22Rv1 (cell line): ENCODE measurements around the gene FAM124A.

Experiments
- CTCF ChIP-seq: fragments of 450-650 bp; IDR thresholded peaks from 2 replicates; pipeline ENCODE4 v1.5.1; 2017; ENCODE audit warnings: mild to moderate bottlenecking
- ZFX ChIP-seq: fragments of 450-650 bp; IDR thresholded peaks from 2 replicates; pipeline ENCODE4 v1.6.1; 2017; ENCODE audit warnings: antibody characterized with exemption, borderline replicate concordance

DNA sequence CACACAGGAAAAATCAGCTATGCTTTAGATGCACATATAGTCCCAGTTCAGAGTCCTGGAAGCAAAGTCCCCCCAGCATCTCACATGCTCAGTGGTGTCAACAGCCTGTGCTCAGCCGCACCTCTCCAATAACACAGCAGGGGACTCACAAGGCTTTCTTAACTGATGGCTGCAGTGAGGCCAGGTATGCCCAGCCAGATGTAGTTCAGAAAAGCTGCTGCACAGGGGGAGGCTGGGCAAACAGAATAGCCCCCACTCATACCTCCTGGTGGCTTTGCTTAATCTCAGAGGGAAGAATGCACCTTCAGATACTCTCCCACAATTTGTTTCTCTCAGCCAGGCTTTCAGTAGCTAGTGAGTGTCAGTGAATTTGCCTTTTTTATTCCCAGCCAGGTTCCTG lies 33.4 kb downstream of the FAM124A start:
- TF ChIP-seq CTCF (no peak), ZFX (no peak)
